GM12878 (cell line): ENCODE results near the gene SCRN1. TPM values are rescaled to one million over a fixed set of nuclear protein-coding genes. Genes with fewer than 3 reads are reported as not detected.

ENCODE experiments used
- ATAC-seq: fragments of 200-7000 bp; cut with Tn5 transposase; 3 replicates; pipeline ENCODE4 v1.9.1; 2020; ENCODE audit warnings: mild to moderate bottlenecking, moderate library complexity
- BruUV-seq: library from RNA; stranded (reverse); fragments of 400-500 nt; replicated peaks from 2 replicates; lab custom pipeline; 2021; lab: Mats Ljungman, UMichigan
- CTCF ChIA-PET: fragments of 300-600 bp; sonication (Branson Sonifier 250); formaldehyde crosslinking; extraction: SDS; loops from one replicate; lab custom pipeline; 2021; ENCODE audit warnings: inconsistent platforms; lab: Yijun Ruan, JAX
- POLR2A ChIA-PET: fragments of 350-600 bp; formaldehyde crosslinking; extraction: SDS; loops from one replicate; lab custom pipeline; 2021; ENCODE audit warnings: inconsistent platforms; lab: Charles Lee
- RAD21 ChIA-PET: fragments of 300-600 bp; sonication (Branson Sonifier 250); formaldehyde crosslinking; loops from one replicate; lab custom pipeline; 2023; ENCODE audit warnings: antibody characterized with exemption; ENCODE audit not compliant: unreplicated experiment; lab: Charles Lee
- SMC1A ChIA-PET: fragments of 300-600 bp; sonication (Branson Sonifier 250); formaldehyde crosslinking; loops from one replicate; lab custom pipeline; 2023; ENCODE audit not compliant: unreplicated experiment, uncharacterized antibody; lab: Charles Lee
- DNase-seq: peaks from one replicate; pipeline ENCODE4 v3.0.0-alpha.2; 2011; ENCODE audit warnings: low read depth, low spot score
- FAIRE-seq: peaks from 3 replicates; lab custom pipeline; 2011; peaks lifted over from hg19 to GRCh38; lab: Jason Lieb, UNC
- H2AFZ ChIP-seq: 2 replicates; pipeline ENCODE4 v1.6.0; 2011; ENCODE audit warnings: low read depth, low read length, control low read depth; ENCODE audit not compliant: control insufficient read depth
- H3K27ac ChIP-seq: 2 replicates; pipeline ENCODE4 v1.5.1; 2011; ENCODE audit warnings: control low read depth; ENCODE audit not compliant: control insufficient read depth, insufficient read depth
- H3K27me3 ChIP-seq, 2 experiments: replicated peaks in 1 of 2; 2 replicates each; pipeline versions ENCODE4 v1.6.0 to v1.6.1; 2011; ENCODE audit warnings: low read length in 1 of 2; ENCODE audit not compliant: control insufficient read depth in 2 of 2, insufficient read depth in 2 of 2
- H3K36me3 ChIP-seq, 2 experiments: 2 replicates each; pipeline ENCODE4 v1.5.1; 2011; ENCODE audit warnings: low read length in 1 of 2; ENCODE audit not compliant: control insufficient read depth in 2 of 2, insufficient read depth in 2 of 2
- H3K4me1 ChIP-seq: 2 replicates; pipeline ENCODE4 v1.6.1; 2011; ENCODE audit warnings: mild to moderate bottlenecking, low read length, moderate library complexity, mixed read lengths; ENCODE audit not compliant: control insufficient read depth, insufficient read depth
- H3K4me2 ChIP-seq: 2 replicates; pipeline ENCODE4 v1.6.0; 2011; ENCODE audit warnings: control low read depth; ENCODE audit not compliant: control insufficient read depth, insufficient read depth
- H3K4me3 ChIP-seq: fragments of 200-600 bp; sonication (generic); 2 replicates; pipeline ENCODE4 v1.5.1; 2016
- H3K79me2 ChIP-seq: 2 replicates; pipeline ENCODE4 v1.6.0; 2011; ENCODE audit warnings: low read length; ENCODE audit not compliant: control insufficient read depth, insufficient read depth
- H3K9ac ChIP-seq: 2 replicates; pipeline ENCODE4 v1.8.0; 2011; ENCODE audit warnings: low read length, control low read depth, mixed read lengths; ENCODE audit not compliant: control insufficient read depth, insufficient read depth
- H3K9me3 ChIP-seq: replicated peaks from 3 replicates; pipeline ENCODE4 v1.5.1; 2011; ENCODE audit warnings: mild to moderate bottlenecking, low read length; ENCODE audit not compliant: control insufficient read depth, insufficient read depth
- H4K20me1 ChIP-seq: 2 replicates; pipeline ENCODE4 v1.6.0; 2011; ENCODE audit not compliant: control insufficient read depth, insufficient read depth
- BACH1 ChIP-seq: fragments of 450-650 bp; IDR thresholded peaks from 2 replicates; pipeline ENCODE4 v1.6.1; 2017; ENCODE audit warnings: mild to moderate bottlenecking, borderline replicate concordance
- CBX3 ChIP-seq: fragments of 200-600 bp; sonication (generic); IDR thresholded peaks from 2 replicates; pipeline ENCODE4 v1.6.1; 2016; ENCODE audit warnings: low read depth, borderline replicate concordance
- EP300 ChIP-seq, 2 experiments: fragments of 150-350 bp in 1 of 2; IDR thresholded peaks; 2 replicates each; pipeline ENCODE4 v1.6.1; 2011 to 2012; ENCODE audit warnings: low read depth in 2 of 2, low read length in 2 of 2, borderline replicate concordance in 1 of 2, improper control_type of control experiment in 1 of 2, inconsistent platforms in 1 of 2; ENCODE audit not compliant: control insufficient read depth in 1 of 2
- HDGF ChIP-seq: fragments of 450-650 bp; IDR thresholded peaks from 2 replicates; pipeline ENCODE4 v1.6.1; 2016; ENCODE audit warnings: antibody characterized with exemption
- HSF1 ChIP-seq: fragments of 150-350 bp; IDR thresholded peaks from 2 replicates; pipeline ENCODE4 v1.6.1; 2014; ENCODE audit warnings: mild to moderate bottlenecking, low read depth, low read length
- NFIC ChIP-seq: IDR thresholded peaks from 2 replicates; pipeline ENCODE4 v1.6.1; 2012; ENCODE audit warnings: low read depth, mild to moderate bottlenecking, inconsistent platforms, low read length, moderate library complexity
- POLR2A ChIP-seq: IDR thresholded peaks from 2 replicates; pipeline ENCODE4 v1.6.1; 2011; ENCODE audit warnings: low read depth, mild to moderate bottlenecking, low read length
- SMAD5 ChIP-seq: IDR thresholded peaks from 2 replicates; pipeline ENCODE4 v1.6.1; 2016; ENCODE audit warnings: antibody characterized with exemption, low read depth
- ZBTB40 ChIP-seq: fragments of 450-650 bp; IDR thresholded peaks from 2 replicates; pipeline ENCODE4 v1.6.1; 2016; ENCODE audit warnings: mild to moderate bottlenecking, moderate library complexity, borderline replicate concordance
- WGBS: methylation state at CpG from one replicate; pipeline ENCODE4 v1.1.6; 2016; ENCODE audit warnings: low lambda C conversion rate; ENCODE audit not compliant: insufficient replicate concordance, insufficient coverage; ENCODE audit errors: missing lambda C conversion rate; 5-methylcytosine and 5-hydroxymethylcytosine counted together
- in situ Hi-C: fragments of 300-500 bp; cut with MboI; formaldehyde crosslinking; loops from 9 replicates; pipeline ENCODE4 v1.14.3; 2018; ENCODE audit warnings: mixed read lengths
- intact Hi-C: fragments of 100-400 bp; cut with micrococcal nuclease; formaldehyde crosslinking; loops from one replicate; pipeline ENCODE4 v1.14.2; 2022; ENCODE audit not compliant: unreplicated experiment
- polyA plus RNA-seq, 11 experiments: library from polyadenylated mRNA; depleted of rRNA in 4 of 11; unstranded in 6 of 11; stranded (reverse) in 5 of 11; fragments of >200 nt; fragmentation: Nextera tagmentation in 4 of 11; fragmentation: Illumina TruSeq in 1 of 11; extraction: Ambion mirVana in 4 of 11; extraction: Trizol in 1 of 11; gene quantifications; 1 replicate in 1 of 11; 2 replicates in 10 of 11; pipeline versions ENCODE4 v1.2.1 to v1.2.3, GENCODE V29; 2011 to 2016; ENCODE audit warnings: inconsistent platforms in 2 of 11, missing spikeins in 2 of 11, low read depth in 1 of 11
- total RNA-seq, 4 experiments: library from RNA; depleted of rRNA in 3 of 4; stranded (reverse); fragments of >200 nt in 3 of 4; fragmentation: Illumina TruSeq in 1 of 4; extraction: Trizol in 1 of 4; gene quantifications; 2 replicates each; pipeline versions ENCODE4 v1.2.1 to v1.2.3, GENCODE V29; 2013 to 2021
- TF ChIP-seq, protein P1 (sequence below): fragments of 450-650 bp; IDR thresholded peaks from 2 replicates; pipeline ENCODE4 v1.6.1; 2018; ENCODE audit warnings: borderline replicate concordance, mild to moderate bottlenecking; ENCODE audit not compliant: partially characterized antibody
- TF ChIP-seq, protein P2 (sequence below): fragments of 150-350 bp; IDR thresholded peaks from 2 replicates; pipeline ENCODE4 v1.6.1; 2016; ENCODE audit warnings: low read depth, low read length

The SCRN1 gene
- total and polyA plus RNA-seq, 10 of the 15 experiments (the other 5 are each of a cell fraction or from before 2014, with no cell fraction given), result 11.1 to 67.6 (median 41.7) TPM

GRCh38 chr7:29974286-29974685 lies 15.3 kb downstream of the SCRN1 start:
- Histone ChIP-seq H3K36me3 (no peaks in the 10 kb centered on the region; a peak in 1 of 4 replicates), H2AFZ (no peak overlapping the region), H3K9ac (no peak overlapping the region), H4K20me1 (no peaks in the 10 kb centered on the region), H3K79me2 (peaks cover 18% of the 10 kb centered on the region), H3K4me2 (no peak overlapping the region), H3K9me3 (no peaks in the 10 kb centered on the region), H3K27ac (no peak overlapping the region), H3K27me3 (no peaks in the 10 kb centered on the region), H3K4me1 (peaks cover 3% of the 10 kb centered on the region; the same call in 1 of the 2 replicates), H3K4me3 (no peak overlapping the region)
- DNase-seq (no peak), ATAC-seq (no peak), FAIRE-seq (no peak)
- CTCF ChIA-PET, result interaction anchor here (1.2 to 4.5 kb wide), 2 partner anchors 9 to 87 kb away, joined by 3 to 18 read pairs; no protein-coding TSS in a partner anchor
- WGBS, result 93% methylated on average over 3 of the region's 3 CpGs
- POLR2A ChIA-PET, result no interaction called here
- RAD21 ChIA-PET, result interaction anchor here (1.6 kb wide), 1 partner anchor 88 kb away, joined by 4 read pairs; no protein-coding TSS in a partner anchor
- no TSS peak for BruUV-seq
- in situ Hi-C loops (no loop called here), intact Hi-C loops (no loop called here)
- SMC1A ChIA-PET, result interaction anchor here (1.4 to 1.5 kb wide), 3 partner anchors 9 to 62 kb away, joined by 3 to 4 read pairs (median 3); no protein-coding TSS in a partner anchor
- TF ChIP-seq, protein P1, sequence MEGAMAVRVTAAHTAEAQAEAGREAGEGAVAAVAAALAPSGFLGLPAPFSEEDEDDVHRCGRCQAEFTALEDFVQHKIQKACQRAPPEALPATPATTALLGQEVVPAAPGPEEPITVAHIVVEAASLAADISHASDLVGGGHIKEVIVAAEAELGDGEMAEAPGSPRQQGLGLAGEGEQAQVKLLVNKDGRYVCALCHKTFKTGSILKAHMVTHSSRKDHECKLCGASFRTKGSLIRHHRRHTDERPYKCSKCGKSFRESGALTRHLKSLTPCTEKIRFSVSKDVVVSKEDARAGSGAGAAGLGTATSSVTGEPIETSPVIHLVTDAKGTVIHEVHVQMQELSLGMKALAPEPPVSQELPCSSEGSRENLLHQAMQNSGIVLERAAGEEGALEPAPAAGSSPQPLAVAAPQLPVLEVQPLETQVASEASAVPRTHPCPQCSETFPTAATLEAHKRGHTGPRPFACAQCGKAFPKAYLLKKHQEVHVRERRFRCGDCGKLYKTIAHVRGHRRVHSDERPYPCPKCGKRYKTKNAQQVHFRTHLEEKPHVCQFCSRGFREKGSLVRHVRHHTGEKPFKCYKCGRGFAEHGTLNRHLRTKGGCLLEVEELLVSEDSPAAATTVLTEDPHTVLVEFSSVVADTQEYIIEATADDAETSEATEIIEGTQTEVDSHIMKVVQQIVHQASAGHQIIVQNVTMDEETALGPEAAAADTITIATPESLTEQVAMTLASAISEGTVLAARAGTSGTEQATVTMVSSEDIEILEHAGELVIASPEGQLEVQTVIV, result no peak
- TF ChIP-seq EP300 (IDR thresholded peaks at IDR 0.05; ENCODE audit: borderline replicate concordance in 1 of 2, control insufficient read depth in 1 of 2, low read depth in 2 of 2, low read length in 2 of 2) (no peak), SMAD5 (no peak), ZBTB40 (no peak), NFIC (no peak), BACH1 (no peak), POLR2A (no peak), HDGF (no peak), CBX3 (no peak), HSF1 (no peak)
- TF ChIP-seq, protein P2, sequence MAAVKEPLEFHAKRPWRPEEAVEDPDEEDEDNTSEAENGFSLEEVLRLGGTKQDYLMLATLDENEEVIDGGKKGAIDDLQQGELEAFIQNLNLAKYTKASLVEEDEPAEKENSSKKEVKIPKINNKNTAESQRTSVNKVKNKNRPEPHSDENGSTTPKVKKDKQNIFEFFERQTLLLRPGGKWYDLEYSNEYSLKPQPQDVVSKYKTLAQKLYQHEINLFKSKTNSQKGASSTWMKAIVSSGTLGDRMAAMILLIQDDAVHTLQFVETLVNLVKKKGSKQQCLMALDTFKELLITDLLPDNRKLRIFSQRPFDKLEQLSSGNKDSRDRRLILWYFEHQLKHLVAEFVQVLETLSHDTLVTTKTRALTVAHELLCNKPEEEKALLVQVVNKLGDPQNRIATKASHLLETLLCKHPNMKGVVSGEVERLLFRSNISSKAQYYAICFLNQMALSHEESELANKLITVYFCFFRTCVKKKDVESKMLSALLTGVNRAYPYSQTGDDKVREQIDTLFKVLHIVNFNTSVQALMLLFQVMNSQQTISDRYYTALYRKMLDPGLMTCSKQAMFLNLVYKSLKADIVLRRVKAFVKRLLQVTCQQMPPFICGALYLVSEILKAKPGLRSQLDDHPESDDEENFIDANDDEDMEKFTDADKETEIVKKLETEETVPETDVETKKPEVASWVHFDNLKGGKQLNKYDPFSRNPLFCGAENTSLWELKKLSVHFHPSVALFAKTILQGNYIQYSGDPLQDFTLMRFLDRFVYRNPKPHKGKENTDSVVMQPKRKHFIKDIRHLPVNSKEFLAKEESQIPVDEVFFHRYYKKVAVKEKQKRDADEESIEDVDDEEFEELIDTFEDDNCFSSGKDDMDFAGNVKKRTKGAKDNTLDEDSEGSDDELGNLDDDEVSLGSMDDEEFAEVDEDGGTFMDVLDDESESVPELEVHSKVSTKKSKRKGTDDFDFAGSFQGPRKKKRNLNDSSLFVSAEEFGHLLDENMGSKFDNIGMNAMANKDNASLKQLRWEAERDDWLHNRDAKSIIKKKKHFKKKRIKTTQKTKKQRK, result no peak
